A673 (cell line): ENCODE measurements around the gene PLCB4. TPM values are rescaled to one million over a fixed set of nuclear protein-coding genes. Genes with fewer than 3 reads are reported as not detected.
"Not testable (repeated sequence)": the region's sequence is repeated elsewhere in the genome, so short reads cannot be mapped to it uniquely, and the experiment has no call there.

Experiments
- BruUV-seq: library from RNA; stranded (reverse); fragments of 400-500 nt; replicated peaks from 2 replicates; lab custom pipeline; 2021; lab: Mats Ljungman, UMichigan
- CTCF ChIA-PET: fragments of 300-600 bp; sonication (Branson Sonifier 250); formaldehyde crosslinking; loops from one replicate; lab custom pipeline; 2022; ENCODE audit warnings: antibody characterized with exemption; lab: Charles Lee
- POLR2A ChIA-PET: fragments of 300-600 bp; sonication (Branson Sonifier 250); formaldehyde crosslinking; loops from one replicate; lab custom pipeline; 2022; ENCODE audit warnings: antibody characterized with exemption; ENCODE audit not compliant: low non-redundant PET; lab: Charles Lee
- DNase-seq: peaks from one replicate; pipeline ENCODE4 v3.0.0-alpha.2; 2015; ENCODE audit warnings: low spot score
- H3K27ac ChIP-seq: fragments of 200-600 bp; sonication (generic); 2 replicates; pipeline ENCODE4 v1.5.1; 2016; ENCODE audit warnings: mixed run types, low read depth, mild to moderate bottlenecking, mixed read lengths, antibody characterized with exemption, low read length; ENCODE audit not compliant: poor library complexity, severe bottlenecking
- H3K27me3 ChIP-seq: fragments of 200-600 bp; sonication (generic); replicated peaks from 2 replicates; pipeline ENCODE4 v1.6.1; 2017; ENCODE audit warnings: mixed run types, low read depth, mild to moderate bottlenecking, mixed read lengths, antibody characterized with exemption, low read length; ENCODE audit not compliant: insufficient read depth, poor library complexity
- H3K36me3 ChIP-seq: fragments of 200-600 bp; sonication (generic); 2 replicates; pipeline ENCODE4 v1.6.1; 2016; ENCODE audit warnings: mixed run types, mild to moderate bottlenecking, mixed read lengths, antibody characterized with exemption, low read length; ENCODE audit not compliant: insufficient read depth, poor library complexity, severe bottlenecking
- H3K4me1 ChIP-seq: fragments of 200-600 bp; sonication (generic); 2 replicates; pipeline ENCODE4 v1.6.1; 2017; ENCODE audit warnings: mixed run types, mild to moderate bottlenecking, mixed read lengths, antibody characterized with exemption, low read length; ENCODE audit not compliant: insufficient read depth, poor library complexity, severe bottlenecking
- H3K4me3 ChIP-seq: fragments of 200-600 bp; sonication (generic); 2 replicates; pipeline ENCODE4 v1.5.1; 2016; ENCODE audit warnings: low read depth, mixed run types, mild to moderate bottlenecking, mixed read lengths, low read length; ENCODE audit not compliant: poor library complexity, severe bottlenecking
- H3K9me3 ChIP-seq: fragments of 200-600 bp; sonication (generic); 2 replicates; pipeline ENCODE4 v1.6.1; 2016; ENCODE audit warnings: mixed run types, low read depth, mild to moderate bottlenecking, mixed read lengths, antibody characterized with exemption, low read length; ENCODE audit not compliant: poor library complexity, severe bottlenecking
- EZH2 ChIP-seq: fragments of 200-600 bp; sonication (generic); IDR thresholded peaks from 2 replicates; pipeline ENCODE4 v1.6.1; 2017; ENCODE audit warnings: borderline replicate concordance, low read depth, mild to moderate bottlenecking, mixed read lengths, antibody characterized with exemption, low read length; ENCODE audit not compliant: poor library complexity, severe bottlenecking
- intact Hi-C: fragments of 100-400 bp; cut with micrococcal nuclease; formaldehyde crosslinking; loops from one replicate; pipeline ENCODE4 v1.10.0; 2022; ENCODE audit not compliant: unreplicated experiment
- total RNA-seq: library from RNA; stranded (reverse); gene quantifications from 2 replicates; pipeline ENCODE4 v1.2.3, GENCODE V29; 2021
- TF ChIP-seq, protein P1 (sequence below): fragments of 300-800, 200-600 bp; sonication (generic); conservative IDR thresholded peaks from 2 replicates; pipeline ENCODE4 v1.5.1; 2017; ENCODE audit warnings: low read depth, mild to moderate bottlenecking, antibody characterized with exemption, low read length, moderate library complexity, mixed read lengths

The PLCB4 gene
- total RNA-seq, 1 experiment from 2014 or later: 6.2 TPM

GRCh38 chr20:9150679-9151078, 81.8 kb downstream of the PLCB4 start:
- no peak overlapping the region for H3K4me3 ChIP-seq
- H3K27me3 ChIP-seq: no peaks in the 10 kb centered on the region
- H3K27ac ChIP-seq: no peak overlapping the region
- no TSS peak for BruUV-seq
- no peaks in the 10 kb centered on the region for H3K36me3 ChIP-seq
- POLR2A ChIA-PET: no interaction called here
- CTCF ChIA-PET: no interaction called here
- intact Hi-C loops: no loop called here
- no peaks in the 10 kb centered on the region for H3K4me1 ChIP-seq
- no peak for DNase-seq
- H3K9me3 ChIP-seq: peaks cover 5% of the 10 kb centered on the region
- no peak for TF ChIP-seq EZH2
- TF ChIP-seq, protein P1, sequence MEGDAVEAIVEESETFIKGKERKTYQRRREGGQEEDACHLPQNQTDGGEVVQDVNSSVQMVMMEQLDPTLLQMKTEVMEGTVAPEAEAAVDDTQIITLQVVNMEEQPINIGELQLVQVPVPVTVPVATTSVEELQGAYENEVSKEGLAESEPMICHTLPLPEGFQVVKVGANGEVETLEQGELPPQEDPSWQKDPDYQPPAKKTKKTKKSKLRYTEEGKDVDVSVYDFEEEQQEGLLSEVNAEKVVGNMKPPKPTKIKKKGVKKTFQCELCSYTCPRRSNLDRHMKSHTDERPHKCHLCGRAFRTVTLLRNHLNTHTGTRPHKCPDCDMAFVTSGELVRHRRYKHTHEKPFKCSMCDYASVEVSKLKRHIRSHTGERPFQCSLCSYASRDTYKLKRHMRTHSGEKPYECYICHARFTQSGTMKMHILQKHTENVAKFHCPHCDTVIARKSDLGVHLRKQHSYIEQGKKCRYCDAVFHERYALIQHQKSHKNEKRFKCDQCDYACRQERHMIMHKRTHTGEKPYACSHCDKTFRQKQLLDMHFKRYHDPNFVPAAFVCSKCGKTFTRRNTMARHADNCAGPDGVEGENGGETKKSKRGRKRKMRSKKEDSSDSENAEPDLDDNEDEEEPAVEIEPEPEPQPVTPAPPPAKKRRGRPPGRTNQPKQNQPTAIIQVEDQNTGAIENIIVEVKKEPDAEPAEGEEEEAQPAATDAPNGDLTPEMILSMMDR: no peak

GRCh38 chr20:9152139-9152538, 83.3 kb downstream of the PLCB4 start:
- POLR2A ChIA-PET, H3K9me3 ChIP-seq, H3K27ac ChIP-seq, intact Hi-C loops, H3K4me1 ChIP-seq, BruUV-seq, H3K4me3 ChIP-seq, H3K36me3 ChIP-seq, CTCF ChIA-PET, H3K27me3 ChIP-seq, DNase-seq: not testable (repeated sequence)

DNA sequence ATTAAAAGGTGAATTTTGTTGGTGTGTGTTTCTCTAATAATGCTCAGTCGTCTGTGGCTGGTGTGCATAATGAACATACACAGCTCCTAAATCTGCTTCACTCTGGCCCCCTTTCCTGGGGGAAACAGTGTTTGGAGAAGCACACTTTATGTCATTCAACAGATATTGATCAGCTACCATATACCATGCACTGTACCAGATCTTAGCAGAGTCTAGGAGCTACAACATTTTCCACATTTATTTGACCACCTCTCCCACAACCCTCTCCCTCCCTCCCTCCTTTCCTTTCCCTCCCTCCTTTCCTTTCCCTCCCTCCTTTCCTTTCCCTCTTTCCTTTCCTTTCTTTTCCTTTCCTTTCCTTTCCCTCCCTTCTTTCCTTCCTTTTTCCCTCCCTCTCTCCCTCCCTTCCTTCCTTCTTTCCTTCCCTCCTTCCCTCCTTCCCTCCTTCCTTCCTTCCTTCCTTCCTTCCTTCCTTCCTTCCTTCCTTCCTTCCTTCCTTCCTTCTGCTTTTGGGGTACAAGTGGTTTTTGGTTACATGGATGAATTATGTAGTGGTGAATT, 85.7 kb downstream of the PLCB4 start:
- H3K36me3 ChIP-seq: no peaks in the 10 kb centered on the region
- intact Hi-C loops: no loop called here
- DNase-seq: no peak
- ChIA-PET POLR2A (no interaction called here), CTCF (no interaction called here)
- H3K4me1 ChIP-seq: no peaks in the 10 kb centered on the region
- peaks cover 5% of the 10 kb centered on the region for H3K9me3 ChIP-seq
- no TSS peak for BruUV-seq
- H3K27me3 ChIP-seq: no peaks in the 10 kb centered on the region
- no peak overlapping the region for H3K27ac ChIP-seq
- TF ChIP-seq, protein P1: no peak
- no peak overlapping the region for H3K4me3 ChIP-seq

DNA sequence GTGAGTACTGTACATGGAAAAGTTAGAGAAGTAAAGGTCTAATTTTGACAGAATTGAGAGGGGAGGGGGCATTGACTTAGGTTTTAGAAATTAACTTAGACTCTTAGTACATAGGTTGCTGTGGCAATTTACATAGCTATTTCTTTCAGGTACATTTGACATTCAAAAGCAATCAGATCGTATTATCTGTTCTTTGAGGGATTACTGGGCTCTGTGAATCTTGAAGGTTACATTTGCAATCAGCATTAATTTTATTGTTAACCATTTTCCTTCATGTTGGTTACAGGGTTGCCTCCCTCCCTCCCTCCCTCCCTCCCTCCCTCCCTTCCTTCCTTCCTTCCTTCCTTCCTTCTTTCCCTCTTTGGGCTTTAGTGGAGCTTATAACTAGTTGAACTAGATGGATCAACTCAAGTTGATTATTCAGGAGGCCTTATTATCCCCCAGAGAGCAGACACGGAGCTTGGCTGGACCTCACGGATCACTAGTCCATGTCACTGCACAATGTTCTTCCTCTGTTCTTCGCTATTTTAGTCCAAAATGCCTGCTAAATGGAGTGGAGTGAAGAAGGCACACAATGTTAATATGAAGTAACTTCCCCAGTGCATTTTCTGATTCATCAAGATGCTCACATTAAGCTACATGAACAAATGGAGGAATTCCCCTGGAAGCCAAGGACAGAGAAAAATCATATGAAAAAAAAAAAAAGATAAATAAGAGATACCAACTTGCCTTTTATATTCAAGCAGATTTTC, 87.8 kb downstream of the PLCB4 start:
- DNase-seq: no peak
- ChIA-PET CTCF (no interaction called here), POLR2A (no interaction called here)
- no peak overlapping the region for H3K27ac ChIP-seq
- intact Hi-C loops: no loop called here
- H3K36me3 ChIP-seq: no peaks in the 10 kb centered on the region
- TF ChIP-seq, protein P1: no peak
- no peak for TF ChIP-seq EZH2
- H3K9me3 ChIP-seq: peaks cover 5% of the 10 kb centered on the region
- no peak overlapping the region for H3K4me3 ChIP-seq
- H3K27me3 ChIP-seq: no peaks in the 10 kb centered on the region
- BruUV-seq: no TSS peak
- H3K4me1 ChIP-seq: peaks cover 12% of the 10 kb centered on the region
